Measurements from ENCODE around the gene BLMH.

- TF ChIP-seq CREM (IDR thresholded peaks at IDR 0.05; ENCODE audit: low read depth) = no peak
- TF ChIP-seq PRDM15 (CRISPR knock-in tag; IDR thresholded peaks at IDR 0.05) = no peak
- TF ChIP-seq, protein P1, sequence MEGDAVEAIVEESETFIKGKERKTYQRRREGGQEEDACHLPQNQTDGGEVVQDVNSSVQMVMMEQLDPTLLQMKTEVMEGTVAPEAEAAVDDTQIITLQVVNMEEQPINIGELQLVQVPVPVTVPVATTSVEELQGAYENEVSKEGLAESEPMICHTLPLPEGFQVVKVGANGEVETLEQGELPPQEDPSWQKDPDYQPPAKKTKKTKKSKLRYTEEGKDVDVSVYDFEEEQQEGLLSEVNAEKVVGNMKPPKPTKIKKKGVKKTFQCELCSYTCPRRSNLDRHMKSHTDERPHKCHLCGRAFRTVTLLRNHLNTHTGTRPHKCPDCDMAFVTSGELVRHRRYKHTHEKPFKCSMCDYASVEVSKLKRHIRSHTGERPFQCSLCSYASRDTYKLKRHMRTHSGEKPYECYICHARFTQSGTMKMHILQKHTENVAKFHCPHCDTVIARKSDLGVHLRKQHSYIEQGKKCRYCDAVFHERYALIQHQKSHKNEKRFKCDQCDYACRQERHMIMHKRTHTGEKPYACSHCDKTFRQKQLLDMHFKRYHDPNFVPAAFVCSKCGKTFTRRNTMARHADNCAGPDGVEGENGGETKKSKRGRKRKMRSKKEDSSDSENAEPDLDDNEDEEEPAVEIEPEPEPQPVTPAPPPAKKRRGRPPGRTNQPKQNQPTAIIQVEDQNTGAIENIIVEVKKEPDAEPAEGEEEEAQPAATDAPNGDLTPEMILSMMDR (IDR thresholded peaks at IDR 0.05 in 2 of 3, conservative IDR thresholded peaks at IDR 0.05 in 1 of 3; ENCODE audit: control insufficient read depth in 2 of 3, extremely low read depth in 1 of 3, insufficient read depth in 1 of 3, low read depth in 3 of 3, low read length in 3 of 3) = no peak
- TF ChIP-seq, protein P2, sequence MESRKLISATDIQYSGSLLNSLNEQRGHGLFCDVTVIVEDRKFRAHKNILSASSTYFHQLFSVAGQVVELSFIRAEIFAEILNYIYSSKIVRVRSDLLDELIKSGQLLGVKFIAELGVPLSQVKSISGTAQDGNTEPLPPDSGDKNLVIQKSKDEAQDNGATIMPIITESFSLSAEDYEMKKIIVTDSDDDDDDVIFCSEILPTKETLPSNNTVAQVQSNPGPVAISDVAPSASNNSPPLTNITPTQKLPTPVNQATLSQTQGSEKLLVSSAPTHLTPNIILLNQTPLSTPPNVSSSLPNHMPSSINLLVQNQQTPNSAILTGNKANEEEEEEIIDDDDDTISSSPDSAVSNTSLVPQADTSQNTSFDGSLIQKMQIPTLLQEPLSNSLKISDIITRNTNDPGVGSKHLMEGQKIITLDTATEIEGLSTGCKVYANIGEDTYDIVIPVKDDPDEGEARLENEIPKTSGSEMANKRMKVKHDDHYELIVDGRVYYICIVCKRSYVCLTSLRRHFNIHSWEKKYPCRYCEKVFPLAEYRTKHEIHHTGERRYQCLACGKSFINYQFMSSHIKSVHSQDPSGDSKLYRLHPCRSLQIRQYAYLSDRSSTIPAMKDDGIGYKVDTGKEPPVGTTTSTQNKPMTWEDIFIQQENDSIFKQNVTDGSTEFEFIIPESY (IDR thresholded peaks at IDR 0.05) = no peak
- TF ChIP-seq RFX5 (IDR thresholded peaks at IDR 0.05; ENCODE audit: low read depth, low read length) = no peak
- TF ChIP-seq, protein P3, sequence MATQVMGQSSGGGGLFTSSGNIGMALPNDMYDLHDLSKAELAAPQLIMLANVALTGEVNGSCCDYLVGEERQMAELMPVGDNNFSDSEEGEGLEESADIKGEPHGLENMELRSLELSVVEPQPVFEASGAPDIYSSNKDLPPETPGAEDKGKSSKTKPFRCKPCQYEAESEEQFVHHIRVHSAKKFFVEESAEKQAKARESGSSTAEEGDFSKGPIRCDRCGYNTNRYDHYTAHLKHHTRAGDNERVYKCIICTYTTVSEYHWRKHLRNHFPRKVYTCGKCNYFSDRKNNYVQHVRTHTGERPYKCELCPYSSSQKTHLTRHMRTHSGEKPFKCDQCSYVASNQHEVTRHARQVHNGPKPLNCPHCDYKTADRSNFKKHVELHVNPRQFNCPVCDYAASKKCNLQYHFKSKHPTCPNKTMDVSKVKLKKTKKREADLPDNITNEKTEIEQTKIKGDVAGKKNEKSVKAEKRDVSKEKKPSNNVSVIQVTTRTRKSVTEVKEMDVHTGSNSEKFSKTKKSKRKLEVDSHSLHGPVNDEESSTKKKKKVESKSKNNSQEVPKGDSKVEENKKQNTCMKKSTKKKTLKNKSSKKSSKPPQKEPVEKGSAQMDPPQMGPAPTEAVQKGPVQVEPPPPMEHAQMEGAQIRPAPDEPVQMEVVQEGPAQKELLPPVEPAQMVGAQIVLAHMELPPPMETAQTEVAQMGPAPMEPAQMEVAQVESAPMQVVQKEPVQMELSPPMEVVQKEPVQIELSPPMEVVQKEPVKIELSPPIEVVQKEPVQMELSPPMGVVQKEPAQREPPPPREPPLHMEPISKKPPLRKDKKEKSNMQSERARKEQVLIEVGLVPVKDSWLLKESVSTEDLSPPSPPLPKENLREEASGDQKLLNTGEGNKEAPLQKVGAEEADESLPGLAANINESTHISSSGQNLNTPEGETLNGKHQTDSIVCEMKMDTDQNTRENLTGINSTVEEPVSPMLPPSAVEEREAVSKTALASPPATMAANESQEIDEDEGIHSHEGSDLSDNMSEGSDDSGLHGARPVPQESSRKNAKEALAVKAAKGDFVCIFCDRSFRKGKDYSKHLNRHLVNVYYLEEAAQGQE (IDR thresholded peaks at IDR 0.05; ENCODE audit: low read depth, low read length) = no peak
- no peak for TF ChIP-seq LARP7 (IDR thresholded peaks at IDR 0.05)
- no peak for TF ChIP-seq FOXK2 (IDR thresholded peaks at IDR 0.05)
- TF ChIP-seq CHD4 (IDR thresholded peaks at IDR 0.05) = no peak
- no peak for TF ChIP-seq SMC3 (IDR thresholded peaks at IDR 0.05; ENCODE audit: borderline replicate concordance, low read length)
- no peak for TF ChIP-seq TCF7 (IDR thresholded peaks at IDR 0.05; ENCODE audit: borderline replicate concordance)
- TF ChIP-seq EZH2 (IDR thresholded peaks at IDR 0.05; ENCODE audit: borderline replicate concordance, control insufficient read depth, low read depth, low read length) = no peak
Observed at GRCh38 chr17:30226878-30227277, 64.9 kb downstream of the BLMH start.

Data from GM12878 (cell line).